ENCODE data around the gene FCAMR.

- TF ChIP-seq EZH2 (IDR thresholded peaks at IDR 0.05; ENCODE audit: borderline replicate concordance, low read length): no peak
- TF ChIP-seq CTCF (conservative IDR thresholded peaks at IDR 0.05 in 1 of 2, IDR thresholded peaks at IDR 0.05 in 1 of 2; ENCODE audit: extremely low read depth in 1 of 2, insufficient read depth in 1 of 2, low read depth in 1 of 2, low read length in 2 of 2): no peak
Observed at GRCh38 chr1:206909883-206910318, 60.4 kb downstream of the FCAMR start.

Data from mammary epithelial cell (primary cell).